SIG-M5 (cell line): ENCODE data around the gene ROBO4.

Source experiments
- DNase-seq: peaks from one replicate; lab custom pipeline; 2025; lab: John Stamatoyannopoulos, UW

Gene ROBO4

DNA sequence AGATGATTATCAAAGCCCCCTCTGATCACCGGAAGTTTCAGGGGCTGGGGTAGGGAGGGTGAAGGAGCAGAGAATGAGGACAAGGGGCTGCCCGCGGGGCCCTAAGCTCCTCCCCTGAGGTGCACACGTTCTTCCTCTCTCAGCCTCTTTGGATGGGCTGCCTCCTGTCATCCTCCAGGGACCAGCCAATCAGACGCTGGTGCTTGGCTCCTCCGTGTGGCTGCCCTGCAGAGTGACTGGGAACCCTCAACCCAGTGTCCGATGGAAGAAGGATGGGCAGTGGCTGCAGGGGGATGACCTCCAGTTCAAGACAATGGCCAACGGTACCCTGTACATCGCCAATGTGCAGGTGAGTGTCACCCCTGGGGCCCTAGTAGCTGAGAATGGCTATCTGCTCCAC lies 24.9 kb downstream of the ROBO4 start:
- DNase-seq = no peak

DNA sequence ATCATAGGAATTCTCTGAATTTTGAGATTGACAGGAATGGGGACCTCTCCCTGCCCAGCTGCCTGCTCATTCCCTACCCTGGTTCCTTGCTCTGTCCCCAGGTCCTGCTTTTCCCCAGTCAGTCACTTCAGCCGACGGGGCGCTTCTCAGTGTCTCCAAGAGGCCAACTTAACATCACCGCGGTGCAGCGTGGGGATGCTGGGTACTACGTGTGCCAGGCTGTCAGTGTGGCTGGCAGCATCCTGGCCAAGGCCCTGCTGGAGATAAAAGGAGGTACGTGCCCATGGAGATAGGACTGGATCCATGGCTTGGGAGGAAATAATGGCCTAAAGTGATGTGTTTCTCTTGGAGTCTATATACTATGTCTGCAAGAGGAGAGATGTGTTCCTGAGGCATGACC lies 25.4 kb downstream of the ROBO4 start:
- DNase-seq = no peak

GRCh38 chr11:124870430-124870829 lies 27.2 kb downstream of the ROBO4 start:
- DNase-seq = no peak

DNA sequence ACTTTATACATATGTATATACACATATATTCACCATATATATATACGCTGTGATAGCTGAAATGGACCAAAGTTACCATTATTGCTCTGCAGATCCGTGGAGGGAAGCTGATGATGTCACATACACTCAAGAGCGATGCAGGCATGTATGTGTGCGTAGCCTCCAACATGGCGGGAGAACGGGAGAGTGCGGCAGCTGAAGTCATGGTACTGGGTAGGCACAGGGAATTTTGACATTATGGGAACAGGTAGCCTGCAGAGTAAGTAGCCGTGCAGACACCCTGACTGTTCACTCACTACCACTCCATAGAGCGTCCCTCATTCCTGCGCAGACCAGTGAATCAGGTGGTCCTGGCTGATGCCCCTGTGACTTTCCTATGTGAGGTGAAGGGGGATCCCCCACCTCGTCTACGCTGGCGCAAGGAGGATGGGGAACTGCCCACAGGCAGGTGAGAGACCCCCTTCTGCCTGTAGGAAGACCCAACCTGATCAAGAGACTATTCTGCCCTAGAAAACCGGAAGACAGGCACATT lies 27.7 kb downstream of the ROBO4 start:
- no peak for DNase-seq

- no peak for DNase-seq
These were observed 28.3 kb downstream of the ROBO4 start for GRCh38 chr11:124869331-124869730.

GRCh38 chr11:124868331-124869274 lies 29.1 kb downstream of the ROBO4 start:
- no peak for DNase-seq

DNA sequence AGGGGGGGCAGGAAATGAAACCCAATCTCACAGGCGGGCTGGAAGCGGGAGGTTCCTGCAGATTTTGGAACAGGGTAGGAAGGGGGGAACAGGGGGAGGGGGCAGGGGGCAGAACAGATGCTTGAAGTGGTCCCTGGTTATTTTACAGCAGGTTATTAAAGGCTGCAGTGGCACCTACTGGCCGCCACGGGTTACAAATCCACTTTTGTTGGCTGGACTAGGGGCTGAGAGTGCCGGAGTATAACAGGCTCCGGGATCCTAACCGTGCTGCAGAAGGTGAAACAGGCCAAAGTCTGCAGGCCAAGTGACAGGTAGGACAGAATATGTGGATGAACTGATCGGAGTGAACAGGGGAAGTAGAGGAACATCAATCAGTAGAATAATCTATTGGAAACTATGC lies 30.0 kb downstream of the ROBO4 start:
- DNase-seq = no peak

- DNase-seq = no peak
These were observed 31.5 kb downstream of the ROBO4 start for GRCh38 chr11:124865902-124866851.

DNA sequence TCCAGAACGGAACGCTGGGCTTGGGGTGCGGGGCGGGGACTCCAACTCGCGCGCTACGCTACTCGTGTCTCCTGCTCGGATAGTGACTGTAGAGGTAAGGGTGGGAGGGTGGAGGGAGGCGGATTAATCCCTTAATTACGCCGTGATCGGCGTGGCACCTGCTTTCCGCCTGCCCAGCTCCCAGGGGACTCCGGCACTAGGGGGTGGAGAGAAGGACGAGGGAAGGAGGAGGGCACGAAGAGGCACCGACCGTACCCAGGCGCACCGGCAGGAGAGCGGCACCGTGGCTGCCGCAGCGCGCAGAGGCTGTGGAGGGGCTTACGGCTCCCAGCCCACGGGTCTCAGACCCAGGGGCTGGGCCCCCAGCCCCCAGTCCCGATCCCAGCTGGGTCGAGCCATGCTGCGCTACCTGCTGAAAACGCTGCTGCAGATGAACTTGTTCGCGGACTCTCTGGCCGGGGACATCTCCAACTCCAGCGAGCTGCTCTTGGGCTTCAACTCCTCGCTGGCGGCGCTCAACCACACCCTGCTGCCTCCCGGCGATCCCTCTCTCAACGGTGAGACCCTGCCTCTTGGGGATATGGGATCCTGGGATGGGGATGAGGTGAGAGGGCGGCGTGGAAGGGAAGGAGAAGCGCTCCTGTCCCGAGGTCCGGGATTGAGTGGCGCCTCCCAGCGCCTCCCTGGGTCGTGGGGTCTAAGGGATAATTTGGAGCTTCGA lies 32.3 kb downstream of the ROBO4 start, which contains the start of gene ROBO3:
ROBO3 (plus strand) TSS at position 252 of the 721 bp plus-strand sequence; CDS start at position 398, 146 bp downstream.
- DNase-seq = no peak

- no peak for DNase-seq
These were observed 32.8 kb downstream of the ROBO4 start for GRCh38 chr11:124864892-124865180.

GRCh38 chr11:124864176-124864891 lies 33.3 kb downstream of the ROBO4 start:
- no peak for DNase-seq

- no peak for DNase-seq
These were observed 33.9 kb downstream of the ROBO4 start for GRCh38 chr11:124863826-124864165.

DNA sequence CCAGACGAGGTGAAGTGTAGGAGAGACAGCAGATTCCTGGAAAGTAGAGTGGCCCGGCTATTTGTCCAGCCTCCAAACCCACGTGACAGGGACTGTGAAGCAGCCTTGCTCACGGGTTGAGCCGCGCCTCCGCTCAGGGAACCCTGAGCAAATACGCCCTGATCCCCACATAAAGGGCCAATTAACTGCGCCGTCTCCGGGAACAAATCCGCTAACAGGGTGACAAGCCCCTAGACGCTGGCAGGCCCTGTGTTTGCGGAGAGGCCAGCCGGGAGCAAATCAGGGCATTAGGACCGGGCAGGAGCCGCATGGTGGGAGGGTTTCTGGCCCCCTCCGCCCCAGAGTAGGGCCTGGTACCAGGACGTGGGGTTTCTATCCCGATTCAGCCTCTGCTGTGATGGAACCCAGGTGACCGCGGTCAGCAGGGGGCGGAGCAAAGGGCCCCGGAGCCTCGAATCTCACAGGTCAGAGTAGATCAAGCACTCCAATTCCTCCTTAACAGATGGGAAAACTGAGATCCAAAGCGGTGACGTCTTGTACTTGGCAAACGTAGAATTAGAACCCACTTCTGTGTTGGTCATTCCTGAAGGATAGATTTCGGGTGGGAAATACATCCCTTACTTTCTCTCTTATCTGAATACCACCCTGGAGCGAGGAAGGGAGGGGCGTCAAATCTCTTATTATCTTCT lies 34.4 kb downstream of the ROBO4 start:
- no peak for DNase-seq

GRCh38 chr11:124861670-124862069 lies 36.0 kb downstream of the ROBO4 start:
- DNase-seq = no peak

GRCh38 chr11:124859171-124859570 lies 38.5 kb downstream of the ROBO4 start:
- DNase-seq = no peak

GRCh38 chr11:124846070-124846673 lies 51.5 kb downstream of the ROBO4 start:
- DNase-seq = no peak

DNA sequence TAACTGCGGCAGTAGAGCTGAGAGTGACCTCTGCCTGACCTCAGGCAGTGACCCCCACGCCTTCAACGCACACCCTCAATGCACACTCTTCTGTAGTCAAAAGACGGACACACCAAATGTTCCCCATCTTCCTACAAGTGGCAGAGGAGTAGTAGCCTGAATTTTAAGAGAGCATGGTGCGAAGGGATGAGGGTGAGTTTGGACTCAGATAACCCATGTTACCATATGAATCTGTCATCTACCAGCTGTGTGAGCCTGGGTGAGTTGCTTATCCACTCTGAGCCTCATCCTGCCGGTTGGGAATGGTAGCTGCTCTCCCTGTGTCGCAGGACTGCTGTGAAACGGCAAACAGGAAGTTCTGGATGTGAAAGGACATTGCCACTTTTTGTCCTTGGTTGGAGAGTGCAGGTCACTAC lies 53.0 kb downstream of the ROBO4 start:
- no peak for DNase-seq

GRCh38 chr11:124843616-124843910 lies 54.1 kb downstream of the ROBO4 start:
- DNase-seq = no peak

- no peak for DNase-seq
These were observed 55.4 kb downstream of the ROBO4 start for GRCh38 chr11:124842305-124842704.

GRCh38 chr11:124841840-124842239 lies 55.8 kb downstream of the ROBO4 start:
- DNase-seq = no peak

DNA sequence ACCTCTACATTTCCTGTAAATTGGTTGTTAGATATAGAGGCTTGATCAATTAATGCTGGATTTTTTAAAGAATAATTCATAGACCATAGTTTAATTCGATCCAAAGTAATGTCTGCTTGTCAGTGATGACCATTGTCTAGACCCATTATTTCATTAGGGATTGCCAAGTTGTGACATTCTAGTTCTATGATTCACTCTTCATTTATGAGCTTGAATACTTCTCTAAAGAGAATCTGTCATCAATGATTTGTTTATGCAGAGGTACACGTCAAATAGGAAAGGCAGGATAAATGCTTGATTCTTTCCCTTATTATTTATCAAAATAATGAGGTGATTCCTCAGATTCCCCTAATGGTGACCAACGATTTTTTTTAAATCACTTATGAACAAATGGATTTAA lies 56.5 kb downstream of the ROBO4 start:
- no peak for DNase-seq
